Measurements from ENCODE around the gene CTRL. TPM values are rescaled to one million over a fixed set of nuclear protein-coding genes. Genes with fewer than 3 reads are reported as not detected.
A peak's percentile ranks its signal among the peaks of the same experiment; 100 is the strongest.

Gene CTRL
- total and polyA plus RNA-seq, 3 donors from 2014 or later: 0.36 to 1.7 (median 0.62) TPM

DNA sequence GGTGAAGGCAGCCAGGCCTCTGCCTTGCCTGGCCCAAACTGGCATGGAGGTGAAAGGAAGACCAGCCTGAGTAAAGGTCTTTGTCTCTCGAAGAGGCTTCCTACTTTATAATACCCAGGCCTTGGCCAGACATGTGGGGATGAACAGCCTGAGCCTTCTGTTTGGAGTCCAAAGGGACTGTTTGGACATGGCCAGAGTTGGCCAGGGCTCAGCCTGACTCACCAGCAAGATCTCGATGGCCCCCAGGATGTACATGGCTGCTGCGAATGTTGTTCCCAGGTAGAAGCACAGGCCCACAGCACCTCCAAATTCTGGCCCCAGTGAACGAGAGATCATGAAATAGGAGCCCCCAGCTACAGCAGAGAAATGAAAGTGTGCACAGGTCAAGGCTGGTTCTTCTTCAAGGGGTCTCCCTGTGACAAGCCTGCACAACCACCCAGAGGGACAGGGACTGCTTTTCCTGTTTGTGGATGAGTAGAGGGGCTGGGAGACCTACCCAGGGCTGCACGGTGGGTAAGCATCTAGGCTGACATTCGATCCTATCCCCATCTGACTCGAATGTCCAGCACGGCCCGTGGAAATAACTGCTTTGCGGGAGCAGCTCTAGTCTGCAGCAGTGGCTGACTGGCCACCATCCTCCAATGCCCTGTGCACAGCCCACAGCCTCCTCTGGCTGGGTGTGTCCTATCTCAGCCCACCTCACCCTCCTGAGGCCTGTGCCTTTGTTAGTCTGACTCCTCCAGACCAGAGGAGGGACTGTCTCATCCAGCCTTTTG lies 22.9 kb upstream of the CTRL start:
- WGBS, 2 donors: 82 to 83% methylated on average over 8 to 10 of the region's 10 CpGs
- Histone ChIP-seq H3K27ac (no peak overlapping the region), H3K27me3 (no peaks in the 10 kb centered on the region), H3K9me3 (no peaks in the 10 kb centered on the region), H3K4me1 (peaks cover 19% of the 10 kb centered on the region), H3K4me3 (no peak overlapping the region), H3K36me3 (ENCODE audit: low read depth, missing control alignments) (no peaks in the 10 kb centered on the region)
- no peak for DNase-seq
- intact Hi-C loops (cut with DNase I; ENCODE audit: low total_unique reads): no loop called here
- TF ChIP-seq, protein P1, sequence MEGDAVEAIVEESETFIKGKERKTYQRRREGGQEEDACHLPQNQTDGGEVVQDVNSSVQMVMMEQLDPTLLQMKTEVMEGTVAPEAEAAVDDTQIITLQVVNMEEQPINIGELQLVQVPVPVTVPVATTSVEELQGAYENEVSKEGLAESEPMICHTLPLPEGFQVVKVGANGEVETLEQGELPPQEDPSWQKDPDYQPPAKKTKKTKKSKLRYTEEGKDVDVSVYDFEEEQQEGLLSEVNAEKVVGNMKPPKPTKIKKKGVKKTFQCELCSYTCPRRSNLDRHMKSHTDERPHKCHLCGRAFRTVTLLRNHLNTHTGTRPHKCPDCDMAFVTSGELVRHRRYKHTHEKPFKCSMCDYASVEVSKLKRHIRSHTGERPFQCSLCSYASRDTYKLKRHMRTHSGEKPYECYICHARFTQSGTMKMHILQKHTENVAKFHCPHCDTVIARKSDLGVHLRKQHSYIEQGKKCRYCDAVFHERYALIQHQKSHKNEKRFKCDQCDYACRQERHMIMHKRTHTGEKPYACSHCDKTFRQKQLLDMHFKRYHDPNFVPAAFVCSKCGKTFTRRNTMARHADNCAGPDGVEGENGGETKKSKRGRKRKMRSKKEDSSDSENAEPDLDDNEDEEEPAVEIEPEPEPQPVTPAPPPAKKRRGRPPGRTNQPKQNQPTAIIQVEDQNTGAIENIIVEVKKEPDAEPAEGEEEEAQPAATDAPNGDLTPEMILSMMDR (IDR thresholded peaks at IDR 0.05): no peak
- TF ChIP-seq POLR2A (IDR thresholded peaks at IDR 0.05): no peak

DNA sequence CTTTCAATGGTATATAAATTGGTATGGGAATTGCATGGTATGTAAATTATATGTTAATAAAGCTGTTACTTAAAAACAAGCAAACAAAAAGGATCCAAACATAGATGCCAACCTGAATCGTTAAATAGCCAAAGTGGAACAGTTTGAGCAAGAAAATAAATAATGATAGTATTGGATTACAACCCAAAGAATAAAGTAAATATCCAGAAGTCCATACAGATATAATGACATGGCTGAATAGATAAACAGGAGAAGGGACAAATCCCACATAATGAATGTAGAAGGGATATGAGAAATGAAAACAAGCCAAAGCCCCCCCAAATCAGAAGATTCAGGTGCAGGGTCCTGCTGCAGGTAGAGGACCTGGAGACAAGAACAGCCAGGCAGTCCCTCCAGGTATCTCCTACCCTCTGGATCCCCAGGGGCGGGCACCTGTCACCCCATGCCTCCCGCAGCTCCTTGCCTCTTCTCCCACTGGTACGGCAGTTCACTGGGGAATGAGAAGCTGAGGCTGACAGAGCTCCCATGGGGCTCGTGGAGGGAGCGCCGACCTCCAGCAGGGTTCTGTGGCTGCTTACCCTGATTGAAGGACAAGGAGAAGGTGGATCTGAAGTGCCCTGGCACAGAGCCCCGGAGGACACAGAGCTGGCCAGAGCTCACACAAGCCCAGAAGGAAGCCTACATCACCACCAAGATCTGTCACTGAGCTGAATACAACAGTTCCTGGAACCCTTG lies 22.1 kb upstream of the CTRL start:
- no peaks in the 10 kb centered on the region for H3K27me3 ChIP-seq
- H3K9me3 ChIP-seq: no peaks in the 10 kb centered on the region
- no peak for TF ChIP-seq POLR2A (IDR thresholded peaks at IDR 0.05)
- TF ChIP-seq, protein P1 (IDR thresholded peaks at IDR 0.05): no peak
- H3K27ac ChIP-seq: no peak overlapping the region
- no peak overlapping the region for H3K4me3 ChIP-seq
- DNase-seq: no peak
- intact Hi-C loops (cut with DNase I; ENCODE audit: low total_unique reads): no loop called here
- H3K4me1 ChIP-seq: peaks cover 12% of the 10 kb centered on the region
- H3K36me3 ChIP-seq (ENCODE audit: low read depth, missing control alignments): no peaks in the 10 kb centered on the region
- 76 to 97% methylated on average over 3 to 8 of the region's 8 CpGs for whole genome bisulfite sequencing, 2 donors

DNA sequence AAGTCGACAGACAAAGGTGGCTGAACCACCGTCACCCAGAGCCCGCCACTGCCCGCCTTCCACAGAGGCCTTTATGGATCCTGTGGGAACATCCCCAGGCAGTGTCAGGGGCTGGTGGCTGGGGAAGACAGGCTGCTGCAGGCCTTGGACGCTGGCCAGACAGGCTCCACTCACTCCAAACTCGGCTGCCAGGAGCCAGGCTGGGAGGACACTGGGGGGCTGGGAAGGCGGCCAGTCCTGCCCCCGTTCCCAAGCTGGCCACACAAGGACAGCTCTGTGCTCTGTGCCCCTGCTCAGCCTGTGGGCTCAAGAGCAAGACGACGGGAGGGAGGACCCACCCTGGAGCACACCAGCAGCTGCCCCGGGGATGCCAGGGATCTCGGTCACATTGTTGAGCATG lies 19.8 kb upstream of the CTRL start:
- peaks cover 9% of the 10 kb centered on the region for H3K4me1 ChIP-seq
- H3K36me3 ChIP-seq (ENCODE audit: low read depth, missing control alignments): no peaks in the 10 kb centered on the region
- H3K27me3 ChIP-seq: no peaks in the 10 kb centered on the region
- no peak overlapping the region for H3K4me3 ChIP-seq
- no peaks in the 10 kb centered on the region for H3K9me3 ChIP-seq
- no peak overlapping the region for H3K27ac ChIP-seq
- DNase-seq: peak; percentile 70
- TF ChIP-seq, protein P1 (IDR thresholded peaks at IDR 0.05): no peak
- no peak for TF ChIP-seq POLR2A (IDR thresholded peaks at IDR 0.05)
- intact Hi-C loops (cut with DNase I; ENCODE audit: low total_unique reads): no loop called here
- 33 to 54% methylated on average over 7 to 8 of the region's 12 CpGs for WGBS, 2 donors

DNA sequence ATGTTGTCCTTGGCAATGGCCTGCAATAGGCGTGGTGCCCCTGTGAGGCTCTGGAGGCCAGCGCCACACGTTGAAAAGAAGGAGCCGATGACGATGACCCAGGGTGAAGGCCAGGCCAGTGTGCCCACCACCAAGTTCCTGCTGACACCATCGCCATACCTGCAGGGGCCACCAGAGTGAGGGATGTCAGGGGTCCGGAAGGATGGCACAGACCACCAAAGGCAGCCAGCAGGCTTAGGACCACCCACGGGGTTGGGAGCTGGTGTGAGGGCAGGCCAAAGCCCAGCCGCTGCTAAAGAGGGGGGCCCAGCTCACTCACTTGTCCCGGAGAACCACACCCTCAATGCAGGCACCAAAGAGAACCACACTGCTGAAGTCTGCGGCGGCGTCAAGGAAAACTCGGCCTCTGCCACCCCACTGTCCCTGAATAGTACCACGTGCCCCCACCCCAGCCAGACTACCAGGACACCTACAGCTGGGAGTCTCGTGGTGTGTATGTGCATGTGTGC lies 18.7 kb upstream of the CTRL start:
- 86% methylated on average over 16 of the region's 16 CpGs; no CpG with 5 or more reads in 1 of the 2 donors for WGBS, 2 donors
- Histone ChIP-seq H3K36me3 (ENCODE audit: low read depth, missing control alignments) (no peaks in the 10 kb centered on the region), H3K27me3 (no peaks in the 10 kb centered on the region), H3K27ac (no peak overlapping the region), H3K4me1 (peaks cover 9% of the 10 kb centered on the region), H3K9me3 (no peaks in the 10 kb centered on the region), H3K4me3 (no peak overlapping the region)
- no peak for TF ChIP-seq POLR2A (IDR thresholded peaks at IDR 0.05)
- TF ChIP-seq, protein P1 (IDR thresholded peaks at IDR 0.05): no peak
- intact Hi-C loops (cut with DNase I; ENCODE audit: low total_unique reads): no loop called here
- no peak for DNase-seq

All from testis (tissue), 3 donors.